Activated CD4-positive, alpha-beta T cell treated with anti-CD3 and anti-CD28 coated beads, Interleukin-2, Interleukin-6, amounts not matched to agents 100 ng/mL and 50 ng/mL, durations not matched to agents 16 hours and 8 hours (primary cell): ENCODE results near the gene TCP10L.
"Not testable (repeated sequence)": the region's sequence is repeated elsewhere in the genome, so short reads cannot be mapped to it uniquely, and the experiment has no call there.

Source experiments
- DNase-seq: peaks from one replicate; pipeline ENCODE4 v3.0.0-alpha.2; 2020

The TCP10L gene, protein sequence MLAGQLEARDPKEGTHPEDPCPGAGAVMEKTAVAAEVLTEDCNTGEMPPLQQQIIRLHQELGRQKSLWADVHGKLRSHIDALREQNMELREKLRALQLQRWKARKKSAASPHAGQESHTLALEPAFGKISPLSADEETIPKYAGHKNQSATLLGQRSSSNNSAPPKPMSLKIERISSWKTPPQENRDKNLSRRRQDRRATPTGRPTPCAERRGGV

DNA sequence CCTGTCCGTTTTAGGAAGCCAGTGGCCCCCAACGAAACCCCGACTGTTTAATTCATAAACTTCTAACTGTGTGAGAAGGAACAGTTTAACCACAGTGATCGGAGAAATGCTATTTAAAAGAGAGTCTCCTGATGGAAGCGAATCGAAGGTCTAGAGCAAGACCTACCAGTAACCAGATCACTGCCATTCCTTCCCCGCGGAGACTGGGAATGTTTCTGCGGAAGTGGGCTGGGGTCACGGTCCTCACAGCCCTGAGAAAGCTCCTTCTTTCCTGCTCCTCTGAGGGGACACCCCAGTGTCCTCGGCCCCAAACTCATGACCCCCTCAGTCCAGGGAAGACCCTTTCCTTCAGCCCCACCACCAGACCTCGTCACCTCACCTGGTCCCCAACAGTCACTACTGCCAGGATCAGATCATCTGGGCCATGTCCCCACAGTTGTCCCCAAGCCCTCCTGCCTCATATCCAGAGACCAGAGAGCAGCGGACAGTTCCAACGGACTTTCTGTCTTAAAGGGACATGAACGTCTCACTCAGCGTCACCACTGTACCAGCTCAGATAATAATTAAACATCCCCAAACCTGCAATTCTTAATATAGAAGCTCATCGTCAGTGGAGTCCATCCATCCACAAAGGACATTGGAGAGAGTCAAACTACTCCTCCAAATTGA lies at the start of gene TCP10L:
TSS of gene TCP10L (minus strand) at position 482 of the 669 bp plus-strand sequence. CDS start 1,219 bp downstream, outside the sequence.
- DNase-seq = no peak

DNA sequence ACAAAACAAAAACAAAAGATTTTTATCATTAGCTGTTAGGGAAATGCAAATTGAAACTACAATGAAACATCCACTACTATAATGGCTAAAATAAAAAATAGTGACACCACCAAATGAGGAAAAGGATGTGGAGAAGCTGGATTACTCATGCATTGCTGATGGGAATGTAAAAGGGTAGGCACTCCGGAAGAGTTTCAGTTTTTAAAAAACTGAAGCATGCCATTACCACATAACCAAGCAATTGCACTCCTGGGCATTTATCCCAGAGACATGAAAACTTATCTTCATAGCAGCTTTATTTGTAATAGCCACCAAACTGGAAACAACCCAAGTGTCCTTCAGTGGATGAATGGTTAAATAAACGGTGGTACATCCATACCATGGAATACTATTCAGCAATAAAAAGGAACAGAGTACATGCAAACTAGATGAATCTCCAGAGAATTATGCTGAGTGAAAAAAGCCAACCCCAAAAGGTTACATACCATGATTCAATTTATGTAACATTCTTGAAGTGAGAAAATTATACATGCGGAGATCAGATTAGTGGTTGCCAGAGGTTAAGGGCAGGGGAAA lies 41.4 kb upstream of the TCP10L start:
- DNase-seq = no peak

DNA sequence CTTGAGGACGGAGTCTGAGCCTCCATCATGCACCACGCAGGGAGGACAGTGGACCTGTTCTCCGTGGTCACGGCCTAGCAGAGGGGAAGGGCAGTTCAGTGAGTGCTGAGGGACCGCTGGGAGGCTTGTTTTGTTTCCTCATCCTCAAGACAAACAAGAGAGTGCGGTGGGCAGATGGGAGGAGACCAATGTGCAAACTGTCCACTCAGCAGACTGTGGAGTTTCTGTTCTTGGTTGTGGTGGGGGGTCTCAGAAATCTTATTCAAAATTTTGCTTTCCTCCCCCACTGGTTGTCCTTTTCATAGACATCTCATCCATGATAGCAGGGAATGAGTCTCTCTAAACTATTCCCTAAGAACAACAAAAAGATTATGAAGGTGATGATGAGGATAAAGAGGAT lies 32.9 kb upstream of the TCP10L start:
- not testable (repeated sequence) for DNase-seq

DNA sequence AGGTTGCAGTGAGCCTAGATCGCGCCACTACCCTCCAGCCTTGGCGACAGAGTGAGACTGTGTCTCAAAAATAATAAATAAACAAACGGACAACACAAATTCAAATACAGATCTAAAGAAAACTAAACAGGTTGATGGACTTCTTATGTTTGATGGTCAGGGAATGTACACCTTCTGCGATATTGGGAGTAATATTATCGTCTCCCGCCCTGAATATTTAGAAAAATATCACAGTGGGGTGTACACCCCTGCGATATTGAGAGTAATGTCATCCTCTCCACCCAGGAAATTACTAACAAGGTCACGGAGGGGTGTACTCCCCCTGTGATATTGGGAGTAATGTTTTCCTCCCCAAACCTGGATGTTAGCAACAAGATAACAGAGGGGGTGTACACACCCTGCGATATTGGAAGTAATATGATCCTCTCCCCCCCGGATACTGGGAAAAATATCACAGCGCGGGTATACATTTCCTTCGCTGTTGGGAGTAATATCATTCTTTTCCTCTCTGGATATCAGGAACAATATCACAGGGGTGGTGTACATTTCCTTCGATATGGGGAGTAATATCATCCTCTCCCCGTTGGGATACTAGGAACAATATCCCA lies 28.2 kb upstream of the TCP10L start:
- no peak for DNase-seq

DNA sequence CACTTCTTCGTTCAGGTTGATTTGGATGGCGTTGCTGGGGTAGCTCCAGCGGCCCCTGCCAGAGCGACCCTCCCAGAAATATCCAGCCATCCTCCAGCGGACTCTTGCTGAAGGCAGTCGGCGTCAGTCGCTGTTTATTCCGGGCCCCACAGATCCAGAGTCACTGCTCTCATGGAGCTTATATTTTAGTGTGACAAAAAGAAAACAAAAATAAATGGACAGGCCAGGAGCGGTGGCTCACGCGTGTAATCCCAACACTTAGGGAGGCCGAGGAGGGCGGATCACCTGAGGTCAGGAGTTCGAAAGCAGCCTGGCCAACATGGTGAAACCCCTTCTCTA lies 27.6 kb upstream of the TCP10L start:
- no peak for DNase-seq

DNA sequence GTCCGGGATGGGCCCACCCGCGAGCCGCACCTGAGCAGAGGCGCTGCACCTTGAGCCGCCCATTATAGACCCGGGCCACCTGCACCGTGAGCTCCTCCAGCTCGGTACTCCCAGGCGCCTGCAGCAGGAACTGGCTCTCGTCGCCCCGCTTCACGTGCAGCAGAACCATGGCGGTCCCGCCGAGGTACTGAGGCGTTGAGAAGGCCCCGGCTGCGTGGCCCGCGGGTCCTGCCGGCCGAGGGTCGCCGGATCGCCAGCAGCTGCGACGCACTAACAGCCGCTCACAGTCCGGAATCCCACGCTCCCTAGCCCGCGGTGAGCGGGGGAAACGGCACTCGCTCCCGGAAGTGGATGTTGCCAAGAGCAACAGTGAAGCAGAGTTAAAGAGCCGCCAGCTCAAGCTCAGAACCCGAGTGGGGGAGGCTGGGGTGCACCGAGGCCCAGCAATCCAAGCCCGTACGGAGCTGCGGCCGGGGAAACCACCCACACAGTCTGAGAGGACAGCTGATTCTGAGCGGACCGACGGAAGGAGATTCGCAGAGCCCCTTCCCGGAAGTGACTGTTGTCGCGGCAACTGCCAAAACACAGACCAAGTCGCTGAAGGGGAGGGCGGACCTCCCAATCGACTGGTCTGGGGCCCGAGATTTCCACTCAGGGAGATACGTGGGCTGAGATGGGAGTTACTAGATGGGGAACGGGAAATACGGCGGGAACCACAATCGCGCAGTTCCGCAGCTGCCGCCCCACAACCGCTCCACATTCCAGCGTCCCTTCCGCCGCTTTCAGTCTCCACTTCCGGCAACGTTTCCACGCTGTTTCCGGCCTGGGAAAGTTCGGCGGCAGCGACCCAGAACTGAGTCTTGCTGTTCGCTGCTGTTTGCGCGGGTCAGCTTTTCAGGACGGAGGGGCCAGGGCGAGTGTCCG lies 27.0 kb upstream of the TCP10L start, which contains the start of gene CFAP298:
TSS of gene CFAP298 (minus strand) at position 303 of the 924 bp plus-strand sequence. CDS start at position 169, 134 bp downstream.
- peak; percentile 93 for DNase-seq

DNA sequence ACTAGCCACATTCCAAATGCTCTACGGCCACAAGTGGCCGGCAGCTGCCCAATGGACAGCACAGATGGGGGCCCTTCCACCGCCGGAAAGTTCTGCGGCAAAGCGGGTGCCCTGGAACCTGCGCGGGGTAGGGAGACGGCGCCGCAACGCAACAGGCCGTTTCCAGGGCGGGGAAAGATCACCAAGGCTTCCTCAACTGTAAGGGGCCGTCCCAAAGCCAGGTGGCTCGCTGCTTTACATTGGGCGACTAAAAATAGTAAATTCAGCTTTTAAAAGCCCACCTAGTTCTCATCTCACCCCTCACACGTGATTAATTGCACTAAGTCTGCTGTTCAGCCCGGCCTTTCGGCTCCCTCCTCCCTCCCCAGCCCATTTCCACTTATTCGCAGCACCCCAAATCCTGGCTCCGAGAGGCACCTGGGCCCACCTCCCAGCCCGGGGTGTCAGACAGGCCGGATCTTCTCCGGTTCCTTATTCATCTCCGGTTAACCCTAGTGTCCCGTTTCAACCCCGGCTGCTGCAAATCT lies 26.2 kb upstream of the TCP10L start:
- peak; percentile 53 for DNase-seq

DNA sequence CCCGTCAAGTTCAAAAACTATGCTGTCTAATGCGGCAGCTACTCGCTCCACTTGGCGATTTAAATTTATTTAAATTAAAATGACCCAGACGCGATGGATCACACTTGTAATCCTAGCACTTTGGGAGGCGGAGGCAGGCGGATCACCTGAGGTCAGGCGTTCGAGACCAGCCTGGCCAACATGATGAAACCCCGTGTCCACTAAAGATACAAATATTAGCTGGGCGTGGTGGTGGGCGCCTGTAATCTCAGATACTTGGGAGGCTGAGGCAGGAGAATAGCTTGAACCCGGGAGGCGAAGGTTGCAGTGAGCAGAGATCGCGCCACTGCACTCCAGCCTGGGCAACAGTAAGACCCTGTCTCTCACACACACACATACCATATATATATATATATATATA lies 25.6 kb upstream of the TCP10L start:
- DNase-seq = not testable (repeated sequence)

DNA sequence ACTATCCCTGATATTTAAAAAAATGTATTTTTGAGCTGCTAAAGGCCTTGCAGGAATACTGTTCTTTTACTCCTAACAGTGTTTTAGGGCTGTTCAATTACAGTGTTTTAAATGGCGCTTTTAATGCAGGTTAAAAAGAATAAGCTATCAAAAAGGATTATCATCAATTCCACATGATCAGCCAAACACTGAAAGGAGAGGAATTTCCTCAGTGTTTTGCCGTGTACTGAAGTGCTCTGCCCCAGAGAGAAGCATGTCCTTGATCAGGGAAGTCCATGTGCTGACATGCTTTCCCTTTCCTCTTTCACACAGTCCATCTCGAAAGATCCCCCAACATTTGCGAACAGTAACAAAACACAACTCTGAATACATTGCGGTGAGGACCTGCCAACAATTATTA lies 23.5 kb upstream of the TCP10L start:
- DNase-seq = no peak

DNA sequence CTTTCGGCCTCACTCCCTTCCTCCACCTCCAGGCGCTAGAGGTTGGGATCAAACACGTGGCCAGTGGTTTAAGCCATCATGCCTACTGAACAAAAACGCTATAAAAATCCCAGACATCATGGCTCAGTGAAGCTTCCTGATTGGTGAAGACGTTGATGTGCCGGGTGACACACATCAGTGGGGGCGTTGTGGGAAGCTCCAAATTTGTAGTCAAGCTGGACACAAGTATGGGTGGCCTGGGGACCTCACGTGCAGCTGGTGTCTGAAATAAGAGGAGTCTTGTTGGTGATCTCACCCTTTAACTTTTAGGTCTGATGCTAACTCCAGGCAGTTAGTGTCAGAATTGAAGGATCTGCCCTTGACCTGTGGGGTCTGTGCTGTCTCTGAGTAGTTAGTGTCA lies 20.1 kb upstream of the TCP10L start:
- no peak for DNase-seq

DNA sequence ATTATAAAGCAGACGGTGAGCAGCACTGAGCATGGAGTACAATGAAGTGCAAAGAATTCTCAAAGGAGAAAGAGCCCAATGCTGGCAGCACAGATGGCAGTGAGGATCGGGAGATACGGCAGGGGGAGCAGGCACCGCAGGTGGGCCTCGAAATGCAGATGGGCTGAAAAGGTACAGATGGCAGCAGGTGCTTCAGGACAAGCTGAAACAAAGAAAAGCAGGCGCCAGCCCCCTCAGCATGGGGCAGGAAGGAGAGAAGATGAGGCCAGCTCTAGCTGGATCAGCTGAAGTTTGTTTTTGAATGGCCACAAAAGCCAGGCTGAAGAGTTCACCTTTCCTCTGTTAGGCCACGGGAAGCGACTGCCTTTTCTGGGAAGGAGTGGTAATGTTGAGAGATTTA lies 19.1 kb upstream of the TCP10L start:
- DNase-seq = no peak

DNA sequence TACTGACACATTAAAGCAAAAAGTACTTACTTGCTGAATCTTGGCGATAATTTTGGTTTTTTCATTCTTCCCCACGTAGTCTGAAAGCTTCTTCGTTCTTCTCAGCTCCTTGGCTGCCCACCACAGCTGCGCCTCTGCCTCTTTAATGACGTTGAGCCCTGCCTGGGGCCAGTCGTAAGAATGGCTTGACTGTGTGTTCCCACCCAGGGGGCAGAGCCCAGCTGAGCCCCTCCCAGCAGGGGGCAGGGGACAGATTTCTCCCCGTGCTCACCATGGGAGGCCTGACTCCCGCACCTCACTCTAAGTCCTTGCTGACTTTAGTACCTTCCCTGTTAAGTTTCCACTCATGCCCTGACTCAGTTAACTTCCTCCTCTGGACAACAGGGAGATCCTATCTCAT lies 17.8 kb upstream of the TCP10L start:
- DNase-seq = no peak

DNA sequence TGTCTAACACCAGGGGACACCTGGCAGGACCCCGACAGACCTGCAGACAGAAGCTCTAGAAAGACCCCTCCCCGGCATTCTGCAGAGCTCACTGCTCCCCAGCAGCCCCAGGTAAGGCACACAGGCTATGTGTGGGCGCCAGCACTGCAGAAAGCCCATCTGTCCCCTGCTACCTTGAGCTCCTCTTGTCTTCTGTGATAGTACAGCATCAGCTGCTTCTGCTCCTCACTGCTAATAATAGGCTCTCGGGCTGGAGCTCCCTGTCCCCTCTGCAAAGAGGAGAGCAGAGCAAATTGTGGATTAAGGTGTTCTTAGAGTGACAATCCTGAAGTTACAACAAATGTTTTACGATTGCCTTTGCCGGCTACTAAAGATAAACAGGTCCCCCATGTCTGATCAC lies 16.8 kb upstream of the TCP10L start:
- DNase-seq = no peak

DNA sequence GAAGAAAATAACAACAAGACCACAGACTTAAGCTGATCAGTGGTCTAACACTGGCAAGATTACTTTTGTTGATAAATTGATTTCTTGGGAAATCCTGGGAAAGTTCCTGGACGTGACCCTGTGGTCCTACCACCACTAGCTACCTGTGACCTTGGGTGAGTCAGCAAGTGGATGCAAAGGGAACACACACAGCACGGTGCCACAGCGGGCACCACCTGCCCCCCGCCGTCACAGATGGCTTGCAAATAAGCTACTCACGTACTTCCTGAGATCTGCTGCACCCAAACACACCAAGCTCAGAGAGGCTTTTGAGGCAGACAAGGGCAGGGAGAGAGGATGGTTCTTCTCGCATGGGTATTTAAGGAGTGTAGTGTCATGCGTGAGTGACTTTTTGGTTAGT lies 14.2 kb upstream of the TCP10L start:
- DNase-seq = no peak

DNA sequence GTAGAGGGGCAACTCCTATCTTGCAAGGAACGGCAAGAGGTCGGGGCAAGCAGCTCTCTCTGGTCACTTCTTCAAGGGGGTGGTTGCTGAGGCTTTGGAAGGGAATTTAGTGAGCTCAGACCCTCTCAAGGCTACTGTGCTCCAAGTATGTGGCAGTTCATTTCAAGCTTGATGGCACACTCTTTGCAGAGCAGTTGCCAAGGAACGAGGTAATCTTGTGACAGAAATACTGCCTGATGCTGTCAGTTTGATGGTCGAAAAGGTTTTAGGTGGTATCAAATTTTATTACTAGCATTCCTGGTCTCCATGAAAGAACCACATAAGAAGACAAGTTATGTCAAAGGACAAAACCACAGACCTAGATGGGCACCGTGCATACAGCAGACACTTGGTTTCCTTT lies 13.8 kb upstream of the TCP10L start:
- no peak for DNase-seq

DNA sequence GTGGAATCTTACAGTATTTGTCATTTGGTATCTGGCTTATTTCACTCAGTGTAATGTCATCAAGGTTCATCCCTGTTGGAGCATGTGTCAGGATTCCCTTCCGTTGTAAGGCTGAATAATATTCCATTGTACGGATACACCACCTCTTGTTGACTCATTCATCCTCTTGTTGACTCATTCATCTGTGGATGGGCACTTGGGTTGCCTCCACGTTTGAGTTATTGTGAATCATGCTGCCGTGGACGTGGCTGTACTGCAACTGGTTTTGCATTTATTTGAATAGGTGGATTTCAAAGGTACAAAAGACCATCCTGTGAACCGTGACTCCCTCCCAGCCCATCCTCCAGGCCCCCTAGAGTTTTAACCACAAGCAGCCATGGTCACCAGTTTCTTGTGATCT lies 11.9 kb upstream of the TCP10L start:
- no peak for DNase-seq

DNA sequence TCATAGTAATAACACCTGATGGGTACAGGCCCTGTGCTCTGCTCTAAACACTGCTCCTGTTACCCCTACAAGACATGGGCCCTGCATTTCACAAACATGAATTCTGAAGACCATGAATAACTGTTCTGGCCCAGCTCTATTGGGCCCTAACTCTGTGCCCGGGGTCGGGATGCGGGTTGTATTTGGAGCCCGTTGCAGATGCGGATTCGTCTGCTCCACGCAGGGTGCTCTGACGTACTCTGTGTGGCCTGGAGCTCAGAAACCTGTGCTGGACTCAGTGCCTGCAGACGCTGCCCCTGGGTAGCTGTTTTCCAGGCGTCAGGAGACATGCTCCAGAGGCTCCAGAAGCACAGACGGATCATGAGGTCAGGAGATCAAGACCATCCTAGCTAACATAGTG lies 10.1 kb upstream of the TCP10L start:
- DNase-seq = no peak

DNA sequence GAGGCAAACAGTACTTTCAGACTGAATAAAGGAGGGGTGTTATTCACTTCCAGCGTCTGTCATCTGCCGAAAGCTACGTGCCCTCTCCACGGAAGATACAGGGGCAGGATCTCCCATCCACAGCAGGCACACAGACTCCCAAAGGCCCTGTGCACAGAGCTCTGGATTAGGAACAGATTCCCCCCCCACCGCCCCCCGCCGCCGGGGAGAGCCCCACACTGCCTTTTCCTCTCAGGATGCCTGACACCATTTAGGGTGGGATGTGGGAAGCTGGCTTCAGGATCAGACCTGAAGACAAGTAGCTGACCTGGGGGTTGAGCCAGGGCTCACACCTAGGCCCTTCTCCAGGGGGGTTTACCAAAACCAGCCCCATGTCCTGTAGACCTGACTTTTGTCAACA lies 8.4 kb upstream of the TCP10L start:
- DNase-seq = no peak

DNA sequence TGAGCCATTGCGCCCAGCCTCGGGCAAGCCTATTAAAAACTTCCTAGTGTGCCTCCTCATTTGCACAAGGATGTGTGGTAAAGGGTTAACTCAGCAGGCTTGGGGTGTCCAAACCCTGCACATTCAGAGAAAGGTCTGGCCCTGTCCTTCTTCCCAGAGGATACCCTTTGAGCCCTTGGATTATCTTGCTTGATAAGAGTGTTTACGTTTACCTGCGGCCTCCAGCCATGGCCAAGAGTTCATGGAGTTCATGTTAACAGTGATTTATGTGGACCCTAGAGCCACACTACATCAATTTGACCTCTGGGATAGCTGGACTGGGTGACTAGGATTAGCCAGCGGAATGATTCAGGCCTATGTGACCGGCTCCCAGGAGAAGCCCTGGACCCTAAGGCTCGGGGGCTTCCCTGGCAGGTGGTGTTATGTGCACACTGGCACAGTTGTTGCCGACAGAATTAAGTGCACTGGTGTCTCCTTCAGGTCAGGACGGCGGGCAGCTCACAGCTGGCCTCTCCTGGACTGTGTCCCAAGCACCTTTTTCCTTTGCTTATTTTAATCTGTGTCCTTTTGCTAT lies 7.7 kb upstream of the TCP10L start:
- no peak for DNase-seq

DNA sequence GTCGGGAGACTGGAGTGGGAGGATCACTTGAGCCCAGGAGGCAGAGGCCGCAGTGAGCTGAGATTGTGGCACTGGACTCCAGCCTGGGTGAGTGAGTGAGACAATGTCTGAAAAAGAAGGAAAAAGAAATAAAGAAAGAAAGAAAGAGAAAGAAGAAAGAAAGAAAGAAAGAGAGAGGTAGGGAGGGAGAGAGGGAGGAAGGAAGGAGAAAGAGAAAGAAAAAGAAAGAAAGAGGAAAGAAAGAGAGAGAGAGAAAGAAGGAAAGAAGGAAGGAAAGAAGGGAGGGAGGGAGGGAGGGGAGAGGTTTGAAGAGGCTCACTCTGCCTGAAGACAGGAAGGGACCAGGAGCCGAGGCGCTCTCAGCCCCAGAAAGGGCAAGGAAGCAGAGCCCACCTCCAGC lies 4.8 kb upstream of the TCP10L start:
- no peak for DNase-seq

DNA sequence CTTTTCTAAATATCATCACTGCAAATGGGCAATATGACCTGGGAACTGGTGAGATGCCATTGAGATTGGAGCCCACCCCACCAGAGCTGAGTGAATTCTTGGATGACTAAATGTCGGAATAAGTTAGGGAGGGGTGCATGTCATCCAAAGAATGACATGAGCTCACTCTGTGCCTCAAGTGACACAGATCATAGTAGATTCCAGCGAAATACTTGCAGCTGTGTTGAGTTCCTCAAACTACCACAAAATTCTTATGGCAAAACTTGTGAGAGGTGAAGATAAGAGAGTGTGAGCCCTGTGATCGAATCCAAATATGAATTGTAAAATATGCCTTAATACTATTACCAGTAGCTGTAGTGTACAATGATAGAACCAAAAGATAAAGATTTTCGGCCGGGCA lies 2.3 kb upstream of the TCP10L start:
- DNase-seq = no peak

DNA sequence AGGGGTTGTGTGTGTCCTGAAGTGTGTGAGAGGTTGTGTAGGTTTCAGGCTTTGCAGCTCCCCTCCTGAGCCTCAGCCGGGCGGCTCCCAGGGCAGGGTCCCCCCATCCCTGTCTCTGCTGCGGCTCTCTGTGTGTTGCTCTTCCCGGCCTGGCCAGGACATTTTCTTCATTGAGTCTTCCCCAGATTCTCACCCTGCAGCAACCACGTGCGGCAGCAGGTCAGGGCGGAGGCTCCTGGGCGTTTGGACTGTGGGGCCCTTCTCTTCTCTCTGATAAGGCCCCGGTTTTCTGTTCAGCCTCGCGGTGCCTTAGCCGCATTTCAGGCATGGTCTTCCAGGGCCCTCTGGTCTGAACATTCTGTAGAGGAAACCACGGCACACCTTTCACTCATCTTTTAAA lies 1.8 kb upstream of the TCP10L start:
- DNase-seq = no peak
